Urinary bladder (tissue), 4 donors: ENCODE data around the gene C2orf66. TPM values are rescaled to one million over a fixed set of nuclear protein-coding genes. Genes with fewer than 3 reads are reported as not detected.
A peak's percentile ranks its signal among the peaks of the same experiment; 100 is the strongest.

Experiments used
- DNase-seq: peaks from one replicate; pipeline ENCODE4 v3.0.0-alpha.2; 2015; ENCODE audit errors: extremely low spot score
- H3K27ac ChIP-seq: one replicate; pipeline ENCODE4 v1.5.1; 2013; ENCODE audit warnings: low read depth, mild to moderate bottlenecking, moderate library complexity
- H3K36me3 ChIP-seq: one replicate; pipeline ENCODE4 v1.6.1; 2013; ENCODE audit warnings: mild to moderate bottlenecking, moderate library complexity; ENCODE audit not compliant: insufficient read depth
- H3K4me1 ChIP-seq: one replicate; pipeline ENCODE4 v1.6.1; 2013; ENCODE audit warnings: mild to moderate bottlenecking, moderate library complexity; ENCODE audit not compliant: insufficient read depth
- H3K4me3 ChIP-seq: one replicate; pipeline ENCODE4 v1.5.1; 2013; ENCODE audit warnings: low read depth, low read length
- WGBS: extraction: QIAGEN DNeasy Blood & Tissue Kit; methylation state at CpG from one replicate; pipeline ENCODE4 v1.1.7; 2013; 5-methylcytosine and 5-hydroxymethylcytosine counted together
- polyA plus RNA-seq: library from polyadenylated mRNA; stranded (reverse); fragments of 200-250 nt; gene quantifications from one replicate; pipeline ENCODE4 v1.2.3, GENCODE V29; 2013
- small RNA-seq: library from RNA; depleted of rRNA; stranded (forward); fragments of <200 nt; gene quantifications from one replicate; pipeline ENCODE3, GENCODE V24; 2014
- total RNA-seq: library from RNA; depleted of rRNA; stranded (reverse); fragments of >200 nt; gene quantifications from one replicate; pipeline ENCODE4 v1.2.3, GENCODE V29; 2014
- donor health status: healthy with polysubstance abuse.
- donor health status: healthy.

The C2orf66 gene
- total and polyA plus RNA-seq, 2 donors, result 0.10 to 0.32 TPM

DNA sequence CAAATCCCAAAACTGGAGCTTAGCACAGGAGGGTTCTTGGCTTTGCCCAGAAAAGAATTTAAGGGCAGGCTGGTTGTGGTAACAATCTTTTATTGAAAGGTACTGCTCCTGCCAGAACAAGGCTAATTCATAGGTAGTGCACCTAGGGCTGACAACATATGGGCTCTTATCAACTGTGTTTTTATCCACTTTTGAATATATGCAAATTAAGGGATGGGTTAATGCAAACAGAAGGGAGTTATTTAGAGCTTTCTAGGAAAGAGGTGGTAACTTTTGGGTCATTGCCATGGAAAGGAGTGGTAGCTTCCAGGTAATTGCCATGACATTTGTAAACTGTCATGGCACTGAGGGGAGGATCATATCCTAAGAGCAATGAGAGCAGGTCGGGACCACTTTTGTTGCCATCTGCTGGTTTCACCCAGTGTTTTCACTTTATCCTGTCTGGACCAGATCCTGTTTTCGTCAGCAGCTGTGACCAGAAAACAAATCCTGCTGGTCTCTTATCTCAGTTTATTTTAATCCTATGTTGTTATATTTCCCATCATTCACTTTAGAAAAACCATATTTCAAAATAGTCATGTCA is 981 bp downstream of the C2orf66 start:
- Histone ChIP-seq H3K4me3 (no peak overlapping the region), H3K27ac (no peak overlapping the region), H3K4me1 (no peaks in the 10 kb centered on the region), H3K36me3 (no peaks in the 10 kb centered on the region)
- no peak for DNase-seq
- WGBS, result 33% methylated on average over 2 of the region's 2 CpGs

DNA sequence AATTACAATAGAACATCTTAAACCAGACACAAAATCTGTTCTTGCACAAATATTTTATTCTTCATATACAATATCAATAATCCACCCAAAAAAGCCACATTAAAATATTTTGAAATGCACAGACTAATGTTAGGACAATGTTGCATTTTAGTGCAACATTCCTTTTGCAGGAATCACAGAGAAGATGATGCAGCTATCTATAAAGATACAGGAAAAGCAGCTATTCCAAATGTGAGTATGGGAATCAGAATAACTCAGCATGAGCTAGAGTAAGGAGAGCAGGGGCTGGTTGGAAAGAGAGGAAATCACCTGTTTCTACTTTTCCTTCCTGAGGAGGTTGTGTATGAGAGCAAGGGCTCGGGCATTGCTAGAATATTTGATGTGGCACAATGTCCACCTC is 4.8 kb downstream of the C2orf66 start:
- H3K27ac ChIP-seq, result no peak overlapping the region
- 58% methylated on average over 1 of the region's 1 CpG for WGBS
- no peak for DNase-seq

DNA sequence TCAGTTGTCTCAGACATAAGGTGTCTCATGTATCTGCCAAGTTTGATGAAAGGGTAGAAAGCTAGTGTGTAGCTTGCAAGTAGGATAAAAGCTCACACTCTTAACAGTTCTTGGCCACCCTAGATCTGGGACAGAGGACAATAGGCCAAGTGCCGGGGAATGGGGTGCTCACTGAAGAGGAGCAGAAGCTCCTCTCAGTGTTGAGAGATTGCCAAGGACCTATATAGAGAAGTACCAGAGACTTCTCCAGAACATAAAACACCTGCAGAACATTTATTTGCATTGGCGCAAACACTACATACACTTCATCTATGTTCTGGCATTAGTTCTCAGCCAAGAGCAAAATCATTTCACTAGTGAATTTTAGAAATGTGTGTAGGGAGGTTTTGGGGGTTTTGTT is 6.8 kb downstream of the C2orf66 start:
- Histone ChIP-seq H3K4me1 (no peaks in the 10 kb centered on the region), H3K4me3 (no peak overlapping the region), H3K27ac (no peak overlapping the region), H3K36me3 (no peaks in the 10 kb centered on the region)
- no peak for DNase-seq
- WGBS, result 86% methylated on average over 2 of the region's 2 CpGs

More for the DNA sequence above, 4.8 kb downstream of the C2orf66 start:
- H3K36me3 ChIP-seq, result no peaks in the 10 kb centered on the region
- no peaks in the 10 kb centered on the region for H3K4me1 ChIP-seq
- no peak overlapping the region for H3K4me3 ChIP-seq

DNA sequence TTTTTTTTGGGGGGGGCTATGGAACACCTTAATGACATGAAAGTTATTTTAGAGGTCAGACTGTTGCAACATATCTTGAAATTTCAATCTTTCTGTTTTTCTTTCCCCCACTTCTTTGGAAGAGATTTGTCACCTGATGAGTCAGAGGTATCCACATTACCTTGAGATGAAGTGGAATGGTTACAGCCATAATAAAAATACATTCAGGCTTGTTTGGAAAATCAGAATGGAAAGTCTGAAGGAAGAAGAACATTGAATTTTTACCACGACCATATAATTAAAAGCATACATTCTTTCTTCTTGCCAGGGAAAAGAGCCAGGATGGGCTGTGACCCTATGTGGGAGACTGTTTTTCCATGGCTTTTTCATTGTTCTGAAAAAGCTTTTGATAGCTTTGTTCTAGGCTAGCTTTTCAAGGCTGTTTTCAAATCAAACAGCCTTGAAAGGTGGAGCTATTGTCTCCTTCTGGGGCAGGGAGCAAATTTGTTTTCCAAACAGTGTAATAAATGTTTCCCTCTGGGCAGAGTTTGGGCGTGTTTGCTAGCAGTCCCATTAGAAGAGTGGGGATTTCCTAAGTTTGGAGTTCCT is 7.4 kb downstream of the C2orf66 start:
- no peak overlapping the region for H3K27ac ChIP-seq
- H3K36me3 ChIP-seq, result no peaks in the 10 kb centered on the region
- DNase-seq, result no peak
- no peaks in the 10 kb centered on the region for H3K4me1 ChIP-seq
- 37% methylated on average over 2 of the region's 2 CpGs for WGBS
- H3K4me3 ChIP-seq, result no peak overlapping the region

GRCh38 chr2:196798980-196799379 is 10.2 kb downstream of the C2orf66 start:
- H3K27ac ChIP-seq, result no peak overlapping the region
- no peak for DNase-seq
- H3K4me1 ChIP-seq, result no peaks in the 10 kb centered on the region
- H3K36me3 ChIP-seq, result no peaks in the 10 kb centered on the region
- peak overlapping the region; percentile 49 for H3K4me3 ChIP-seq
- 6% methylated on average over 10 of the region's 10 CpGs for WGBS

- peaks cover 4% of the 10 kb centered on the region for H3K36me3 ChIP-seq
- H3K27ac ChIP-seq, result no peak overlapping the region
- WGBS, result 95% methylated on average over 3 of the region's 3 CpGs
- no peaks in the 10 kb centered on the region for H3K4me1 ChIP-seq
- DNase-seq, result no peak
- no peak overlapping the region for H3K4me3 ChIP-seq
These were observed 16.3 kb downstream of the C2orf66 start for GRCh38 chr2:196792865-196793264.

- Histone ChIP-seq H3K4me1 (no peaks in the 10 kb centered on the region), H3K36me3 (peaks cover 4% of the 10 kb centered on the region), H3K4me3 (no peak overlapping the region), H3K27ac (no peak overlapping the region)
- 94% methylated on average over 4 of the region's 4 CpGs for WGBS
- DNase-seq, result no peak
These were observed 25.6 kb downstream of the C2orf66 start for GRCh38 chr2:196783431-196784094.

- 92% methylated on average over 1 of the region's 1 CpG for WGBS
- H3K27ac ChIP-seq, result no peak overlapping the region
- H3K36me3 ChIP-seq, result peaks cover 11% of the 10 kb centered on the region
- H3K4me1 ChIP-seq, result no peaks in the 10 kb centered on the region
- no peak for DNase-seq
- no peak overlapping the region for H3K4me3 ChIP-seq
These were observed 42.1 kb downstream of the C2orf66 start for GRCh38 chr2:196767101-196767500.

DNA sequence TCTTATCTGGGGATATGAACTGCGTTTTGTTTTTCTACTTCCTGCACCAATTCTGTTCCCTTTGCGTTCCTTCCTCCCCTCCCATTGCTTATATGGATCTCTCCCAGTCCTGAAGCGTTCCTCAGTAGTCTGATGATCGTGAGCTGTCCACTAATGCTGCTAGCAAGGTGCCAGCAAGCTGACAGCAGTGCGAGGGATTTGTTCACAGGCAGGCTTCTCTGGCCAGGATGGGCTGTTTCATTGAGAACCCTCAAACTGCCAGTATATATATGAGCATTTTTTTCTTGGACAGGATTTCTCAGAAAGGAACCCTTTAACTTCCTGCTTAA is 49.8 kb downstream of the C2orf66 start:
- Histone ChIP-seq H3K27ac (no peak overlapping the region), H3K4me1 (no peaks in the 10 kb centered on the region), H3K4me3 (no peak overlapping the region), H3K36me3 (peaks cover under 1% of the 10 kb centered on the region)
- DNase-seq, result no peak
- 33% methylated on average over 5 of the region's 5 CpGs for WGBS

DNA sequence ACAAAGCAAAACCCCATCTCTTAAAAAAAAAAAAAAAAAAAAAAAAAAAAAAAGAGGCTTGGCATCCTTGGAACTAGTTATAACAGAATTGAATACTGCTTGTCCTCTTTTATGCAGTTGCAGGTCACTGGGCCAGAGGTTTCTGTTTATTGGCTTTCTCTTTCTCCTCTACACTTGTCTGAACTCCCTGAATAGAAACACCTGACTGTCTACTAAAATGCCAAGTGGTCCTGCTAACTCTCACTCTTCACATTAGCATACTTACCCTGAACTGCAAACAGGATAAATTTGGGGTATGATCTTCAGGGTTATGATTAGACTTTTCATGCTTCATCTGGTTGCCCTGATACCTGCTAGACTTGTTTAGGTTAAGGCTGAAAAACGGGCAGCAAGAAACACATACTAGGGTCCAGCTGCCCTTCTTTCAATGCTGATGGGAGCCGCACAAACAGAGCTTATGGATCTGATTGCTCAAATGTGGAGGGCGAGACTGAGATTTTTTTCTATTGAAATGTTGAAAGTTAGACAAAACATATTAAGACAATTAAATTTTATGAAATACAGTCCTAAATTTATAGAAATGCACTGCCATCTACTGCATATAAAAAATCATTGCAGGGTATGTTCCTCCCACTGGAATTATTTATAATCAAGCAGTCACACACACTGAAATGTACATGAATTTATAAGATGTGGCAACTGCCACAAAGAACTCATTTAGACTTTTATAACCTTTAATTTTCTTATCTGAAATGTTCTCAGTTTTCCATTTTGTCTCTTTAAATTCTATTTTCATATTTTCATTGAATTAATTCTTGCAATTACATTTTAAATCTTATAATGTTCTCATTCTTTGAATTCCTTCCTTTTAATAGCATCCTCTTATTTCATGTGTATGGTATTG is 50.4 kb downstream of the C2orf66 start:
- H3K4me3 ChIP-seq, result no peak overlapping the region
- 43% methylated on average over 3 of the region's 3 CpGs for WGBS
- no peaks in the 10 kb centered on the region for H3K36me3 ChIP-seq
- DNase-seq, result no peak
- H3K27ac ChIP-seq, result no peak overlapping the region
- H3K4me1 ChIP-seq, result no peaks in the 10 kb centered on the region

Small RNA genes within 50 kb of the gene (small RNA-seq; reads per million reads assigned to genes)
- not detected for gene AC012486.1

Other genes starting within 250 kb of the C2orf66 start
- 28.7 TPM for gene HECW2, start 215.8 kb downstream of the C2orf66 start, total RNA-seq
- gene HECW2, start 215.8 kb downstream of the C2orf66 start, polyA plus RNA-seq, result 0.70 TPM
- 9.8 TPM for gene CCDC150, start 169.6 kb downstream of the C2orf66 start, total RNA-seq
- gene CCDC150, start 169.6 kb downstream of the C2orf66 start, polyA plus RNA-seq, result 0.43 TPM
- gene GTF3C3, start 9.7 kb downstream of the C2orf66 start, total RNA-seq, result 79.9 TPM
- 13.1 TPM for gene GTF3C3, start 9.7 kb downstream of the C2orf66 start, polyA plus RNA-seq
- 72.5 TPM for gene PGAP1, start 117.4 kb upstream of the C2orf66 start, total RNA-seq
- gene PGAP1, start 117.4 kb upstream of the C2orf66 start, polyA plus RNA-seq, result 3.2 TPM